ENCODE results near the gene CCDC141. TPM values are rescaled to one million over a fixed set of nuclear protein-coding genes. Genes with fewer than 3 reads are reported as not detected.

Gene CCDC141
- total RNA-seq, 6 experiments from 2014 or later: 0.03 to 0.05 TPM; not detected in 4

GRCh38 chr2:178912416-178913048, 137.4 kb downstream of the CCDC141 start:
- peaks cover 22% of the 10 kb centered on the region for H3K4me1 Mint-ChIP-seq (ENCODE audit: low read depth)
- TF ChIP-seq, protein P1, sequence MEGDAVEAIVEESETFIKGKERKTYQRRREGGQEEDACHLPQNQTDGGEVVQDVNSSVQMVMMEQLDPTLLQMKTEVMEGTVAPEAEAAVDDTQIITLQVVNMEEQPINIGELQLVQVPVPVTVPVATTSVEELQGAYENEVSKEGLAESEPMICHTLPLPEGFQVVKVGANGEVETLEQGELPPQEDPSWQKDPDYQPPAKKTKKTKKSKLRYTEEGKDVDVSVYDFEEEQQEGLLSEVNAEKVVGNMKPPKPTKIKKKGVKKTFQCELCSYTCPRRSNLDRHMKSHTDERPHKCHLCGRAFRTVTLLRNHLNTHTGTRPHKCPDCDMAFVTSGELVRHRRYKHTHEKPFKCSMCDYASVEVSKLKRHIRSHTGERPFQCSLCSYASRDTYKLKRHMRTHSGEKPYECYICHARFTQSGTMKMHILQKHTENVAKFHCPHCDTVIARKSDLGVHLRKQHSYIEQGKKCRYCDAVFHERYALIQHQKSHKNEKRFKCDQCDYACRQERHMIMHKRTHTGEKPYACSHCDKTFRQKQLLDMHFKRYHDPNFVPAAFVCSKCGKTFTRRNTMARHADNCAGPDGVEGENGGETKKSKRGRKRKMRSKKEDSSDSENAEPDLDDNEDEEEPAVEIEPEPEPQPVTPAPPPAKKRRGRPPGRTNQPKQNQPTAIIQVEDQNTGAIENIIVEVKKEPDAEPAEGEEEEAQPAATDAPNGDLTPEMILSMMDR (IDR thresholded peaks at IDR 0.05): no peak
- no peak for DNase-seq
- H3K4me3 Mint-ChIP-seq: no peak overlapping the region
- no peak overlapping the region for H3K27ac Mint-ChIP-seq
- H3K9me3 Mint-ChIP-seq: no peaks in the 10 kb centered on the region
- no peaks in the 10 kb centered on the region for H3K36me3 Mint-ChIP-seq (ENCODE audit: low read depth)
- H3K27me3 Mint-ChIP-seq (ENCODE audit: insufficient read depth): peaks cover 2% of the 10 kb centered on the region; the same call in 1 of the 2 replicates

GRCh38 chr2:178911039-178911438, 138.9 kb downstream of the CCDC141 start:
- peaks cover 22% of the 10 kb centered on the region for H3K4me1 Mint-ChIP-seq (ENCODE audit: low read depth)
- H3K4me3 Mint-ChIP-seq: no peak overlapping the region
- TF ChIP-seq, protein P1 (IDR thresholded peaks at IDR 0.05): no peak
- peaks cover 2% of the 10 kb centered on the region; the same call in 1 of the 2 replicates for H3K27me3 Mint-ChIP-seq (ENCODE audit: insufficient read depth)
- H3K9me3 Mint-ChIP-seq: no peaks in the 10 kb centered on the region
- no peak overlapping the region for H3K27ac Mint-ChIP-seq
- no peaks in the 10 kb centered on the region for H3K36me3 Mint-ChIP-seq (ENCODE audit: low read depth)
- no peak for DNase-seq

- no peaks in the 10 kb centered on the region for H3K9me3 Mint-ChIP-seq
- H3K27ac Mint-ChIP-seq: no peak overlapping the region
- peaks cover 22% of the 10 kb centered on the region for H3K4me1 Mint-ChIP-seq (ENCODE audit: low read depth)
- H3K36me3 Mint-ChIP-seq (ENCODE audit: low read depth): no peaks in the 10 kb centered on the region
- TF ChIP-seq, protein P1 (IDR thresholded peaks at IDR 0.05): no peak
- no peak overlapping the region for H3K4me3 Mint-ChIP-seq
- no peak for DNase-seq
- H3K27me3 Mint-ChIP-seq (ENCODE audit: insufficient read depth): peaks cover 2% of the 10 kb centered on the region; the same call in 1 of the 2 replicates
Measured at GRCh38 chr2:178910005-178910404, 139.9 kb downstream of the CCDC141 start.

DNA sequence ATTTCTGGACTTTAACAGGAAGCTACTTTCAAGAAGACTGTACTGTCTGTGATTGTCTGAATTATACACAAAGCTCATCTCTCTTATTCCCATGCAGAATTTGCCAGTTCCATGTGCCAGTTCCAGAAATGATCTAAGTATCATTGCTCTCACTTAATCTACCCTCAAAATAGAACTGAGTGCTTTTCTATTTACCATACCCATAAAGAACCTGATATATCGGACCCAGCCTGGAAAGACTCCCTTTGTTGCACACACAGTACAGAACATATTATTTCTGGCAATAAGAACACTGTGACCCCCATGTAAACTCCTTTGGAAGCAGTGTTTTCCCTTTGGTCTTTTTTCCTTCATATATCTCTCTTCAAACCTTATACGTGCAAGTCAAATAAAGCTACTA, 140.4 kb downstream of the CCDC141 start:
- TF ChIP-seq, protein P1 (IDR thresholded peaks at IDR 0.05): no peak
- Mint-ChIP-seq H3K4me3 (no peak overlapping the region), H3K27ac (no peak overlapping the region), H3K36me3 (ENCODE audit: low read depth) (no peaks in the 10 kb centered on the region), H3K27me3 (ENCODE audit: insufficient read depth) (peaks cover 2% of the 10 kb centered on the region; the same call in 1 of the 2 replicates), H3K4me1 (ENCODE audit: low read depth) (peaks cover 22% of the 10 kb centered on the region), H3K9me3 (no peaks in the 10 kb centered on the region)
- DNase-seq: no peak

- Mint-ChIP-seq H3K27me3 (ENCODE audit: insufficient read depth) (peaks cover 2% of the 10 kb centered on the region; the same call in 1 of the 2 replicates), H3K36me3 (ENCODE audit: low read depth) (no peaks in the 10 kb centered on the region), H3K9me3 (no peaks in the 10 kb centered on the region), H3K4me1 (ENCODE audit: low read depth) (peaks cover 17% of the 10 kb centered on the region), H3K27ac (no peak overlapping the region), H3K4me3 (no peak overlapping the region)
- no peak for DNase-seq
- TF ChIP-seq, protein P1 (IDR thresholded peaks at IDR 0.05): no peak
Measured at GRCh38 chr2:178908810-178909209, 141.1 kb downstream of the CCDC141 start.

Measured in HFFc6 (cell line).